HG03095 (cell line): Measurements from ENCODE around the gene TGM3.

Source experiments
- ATAC-seq: cut with Tn5 transposase; IDR thresholded peaks from one replicate; pipeline ENCODE4 v1.9.1; 2021; ENCODE audit warnings: moderate library complexity; ENCODE audit not compliant: unreplicated experiment

The TGM3 gene

GRCh38 chr20:2374346-2375125 is 78.7 kb downstream of the TGM3 start:
- ATAC-seq: no peak

GRCh38 chr20:2378893-2379292 is 83.1 kb downstream of the TGM3 start:
- no peak for ATAC-seq

GRCh38 chr20:2379511-2380229 is 83.9 kb downstream of the TGM3 start:
- ATAC-seq: no peak

GRCh38 chr20:2380601-2381000 is 84.8 kb downstream of the TGM3 start, which contains the start of gene TGM6:
TGM6 (plus strand) TSS chr20:2380901; CDS start chr20:2380969, 68 bp downstream.
- no peak for ATAC-seq

- no peak for ATAC-seq
Observed at GRCh38 chr20:2381303-2381702, 85.5 kb downstream of the TGM3 start.

- ATAC-seq: no peak
Observed at GRCh38 chr20:2382833-2383232, 87.0 kb downstream of the TGM3 start.

- no peak for ATAC-seq
Observed at GRCh38 chr20:2385026-2385425, 89.2 kb downstream of the TGM3 start.

- ATAC-seq: no peak
Observed at GRCh38 chr20:2385496-2385895, 89.7 kb downstream of the TGM3 start.

- no peak for ATAC-seq
Observed at GRCh38 chr20:2386516-2387179, 90.8 kb downstream of the TGM3 start.

- ATAC-seq: no peak
Observed at GRCh38 chr20:2387180-2387577, 91.4 kb downstream of the TGM3 start.

GRCh38 chr20:2387580-2387979 is 91.8 kb downstream of the TGM3 start:
- ATAC-seq: no peak
